ENCODE data around the gene TRPT1. TPM values are rescaled to one million over a fixed set of nuclear protein-coding genes. Genes with fewer than 3 reads are reported as not detected.

The TRPT1 gene
- total and polyA plus RNA-seq, 9 of the 15 experiments (the other 6 are each of a cell fraction or from before 2014, with no cell fraction given): 4.6 to 41.7 (median 23.1) TPM

DNA sequence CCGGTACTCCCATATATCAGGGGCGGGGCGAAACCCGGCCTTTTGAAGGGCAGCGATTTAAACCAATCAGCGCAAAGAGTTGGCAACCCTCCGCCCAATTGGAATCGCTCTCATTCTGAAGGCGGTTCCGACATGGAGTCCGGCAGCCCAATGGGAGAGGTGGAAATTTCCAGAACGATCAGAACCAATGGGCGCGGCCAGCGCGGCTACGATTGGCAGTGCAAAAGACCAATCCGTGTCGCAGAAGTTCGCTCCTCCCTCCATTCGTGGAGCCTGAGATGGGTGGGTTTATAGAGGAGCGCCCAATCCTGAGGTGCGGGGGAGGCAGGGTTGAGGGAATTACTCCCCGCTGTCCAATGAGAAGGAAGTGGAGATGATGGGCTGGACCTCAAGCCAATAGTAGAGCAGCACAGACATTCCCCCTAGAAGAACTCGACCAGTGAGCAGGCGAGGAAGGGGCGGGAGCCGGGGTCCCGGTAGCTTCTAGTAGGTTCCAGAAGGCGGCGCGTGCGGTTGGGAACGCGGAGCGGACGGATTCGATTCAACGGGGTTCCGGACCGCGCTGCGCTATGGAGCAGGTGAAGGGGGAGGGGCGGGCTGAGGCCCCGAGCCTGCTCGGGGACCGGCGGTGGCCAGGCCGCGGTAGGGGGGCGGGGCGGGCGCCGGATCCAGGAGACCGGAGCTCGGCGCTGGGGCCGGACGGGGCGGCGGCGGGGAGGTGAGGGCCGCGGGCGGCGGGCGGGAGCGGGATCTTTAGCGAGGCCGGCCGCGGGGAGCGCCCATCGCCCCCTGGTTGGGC lies 40.1 kb downstream of the TRPT1 start, which contains the start of gene STIP1 (continued):
- TF ChIP-seq TBL1XR1 (IDR thresholded peaks at IDR 0.05; ENCODE audit: low read length in 2 of 2) (no peak), KDM2B (CRISPR knock-in tag; IDR thresholded peaks at IDR 0.05) (no peak), TSHZ1 (CRISPR knock-in tag; IDR thresholded peaks at IDR 0.05) (no peak), CTCF (IDR thresholded peaks at IDR 0.05 in 2 of 3, conservative IDR thresholded peaks at IDR 0.05 in 1 of 3; ENCODE audit: insufficient read depth in 2 of 3, low read depth in 1 of 3, low read length in 3 of 3) (peak; percentile 58 to 70 (median 64); a peak in 5 of 6 replicates), PCBP1 (IDR thresholded peaks at IDR 0.05; ENCODE audit: low read depth, low read length, poor library complexity, severe bottlenecking) (peak; percentile 26), ZNF41 (CRISPR knock-in tag; conservative IDR thresholded peaks at IDR 0.05) (no peak), RBM15 (IDR thresholded peaks at IDR 0.05; ENCODE audit: insufficient read depth, low read length) (no peak), ETS2 (tag; IDR thresholded peaks at IDR 0.05; ENCODE audit: borderline replicate concordance, poor library complexity, severe bottlenecking) (no peak), GABPB2 (CRISPR knock-in tag; conservative IDR thresholded peaks at IDR 0.05) (no peak), KLF13 (tag; IDR thresholded peaks at IDR 0.05; ENCODE audit: borderline replicate concordance, low read depth) (no peak), SIN3B (IDR thresholded peaks at IDR 0.05; ENCODE audit: low read depth) (no peak), RBM17 (IDR thresholded peaks at IDR 0.05; ENCODE audit: borderline replicate concordance, low read depth, low read length) (no peak), MEIS2 (IDR thresholded peaks at IDR 0.05; ENCODE audit: partially characterized antibody) (peak; percentile 77), CEBPB (tag; IDR thresholded peaks at IDR 0.05) (no peak), ZBED1 (IDR thresholded peaks at IDR 0.05) (no peak), ZNF77 (CRISPR knock-in tag; IDR thresholded peaks at IDR 0.05) (no peak), E2F8 (IDR thresholded peaks at IDR 0.05; ENCODE audit: low read depth, partially characterized antibody) (peak; percentile 60), MYC (IDR thresholded peaks at IDR 0.05; ENCODE audit: low read depth, low read length) (peak; percentile 87), MYC (CRISPR knock-in tag; IDR thresholded peaks at IDR 0.05; ENCODE audit: borderline replicate concordance, low read depth) (no peak), CCNT2 (IDR thresholded peaks at IDR 0.05; ENCODE audit: borderline replicate concordance, extremely low read depth, insufficient read length, low read depth, low read length) (peak; percentile 13)
